ENCODE data around the gene NOC4L.
A peak's percentile ranks its signal among the peaks of the same experiment; 100 is the strongest.

Gene NOC4L

GRCh38 chr12:132156573-132157325 is 12.5 kb downstream of the NOC4L start:
- DNase-seq (ENCODE audit: low spot score): no peak

DNA sequence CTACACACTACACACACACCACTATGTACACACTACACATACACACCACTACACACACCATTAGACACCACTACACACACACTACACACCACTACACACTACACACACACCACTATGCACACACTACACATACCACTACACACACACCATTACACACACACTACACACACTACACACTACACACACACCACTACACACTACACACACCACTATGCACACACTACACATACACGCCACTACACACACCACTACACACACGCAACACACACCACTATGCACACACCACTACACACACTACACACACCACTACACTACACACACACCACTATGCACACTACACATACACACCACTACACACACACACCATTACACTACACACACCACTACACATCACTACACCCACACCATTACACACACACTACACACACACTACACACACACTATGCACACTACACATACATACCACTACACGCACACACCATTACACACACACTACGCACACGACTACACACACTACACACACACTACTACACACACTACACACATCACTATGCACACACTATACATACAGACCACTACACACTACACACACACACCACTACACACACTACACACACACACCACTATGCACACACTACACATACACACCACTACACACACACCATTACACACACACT is 13.6 kb downstream of the NOC4L start:
- no peak for DNase-seq (ENCODE audit: low spot score)

GRCh38 chr12:132158677-132159554 is 14.7 kb downstream of the NOC4L start:
- DNase-seq (ENCODE audit: low spot score): no peak

DNA sequence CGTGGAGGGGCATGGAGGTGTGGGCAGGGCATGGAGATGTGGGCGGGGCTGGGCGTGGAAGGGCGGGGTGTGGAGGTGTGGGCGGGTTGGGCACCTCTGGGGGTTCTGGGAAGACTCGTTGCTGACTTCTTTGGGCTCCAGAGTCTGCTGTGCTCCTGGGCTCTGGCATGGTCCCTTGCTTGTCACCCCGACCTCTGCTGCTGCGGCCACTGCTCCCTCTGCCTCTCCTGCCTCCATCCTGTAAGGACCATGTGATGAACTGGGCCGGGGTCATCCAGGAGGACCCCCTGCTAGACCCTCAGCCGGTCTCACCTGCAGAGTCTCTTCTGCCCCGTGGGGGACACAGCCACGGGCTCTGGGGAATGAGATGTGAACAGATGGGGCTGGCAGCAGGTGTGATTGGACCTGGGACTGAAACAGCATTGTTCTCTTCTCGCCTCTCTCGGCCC is 15.3 kb downstream of the NOC4L start:
- no peak for DNase-seq (ENCODE audit: low spot score)

- no peak for DNase-seq (ENCODE audit: low spot score)
Measured at GRCh38 chr12:132160016-132160415, 15.8 kb downstream of the NOC4L start.

DNA sequence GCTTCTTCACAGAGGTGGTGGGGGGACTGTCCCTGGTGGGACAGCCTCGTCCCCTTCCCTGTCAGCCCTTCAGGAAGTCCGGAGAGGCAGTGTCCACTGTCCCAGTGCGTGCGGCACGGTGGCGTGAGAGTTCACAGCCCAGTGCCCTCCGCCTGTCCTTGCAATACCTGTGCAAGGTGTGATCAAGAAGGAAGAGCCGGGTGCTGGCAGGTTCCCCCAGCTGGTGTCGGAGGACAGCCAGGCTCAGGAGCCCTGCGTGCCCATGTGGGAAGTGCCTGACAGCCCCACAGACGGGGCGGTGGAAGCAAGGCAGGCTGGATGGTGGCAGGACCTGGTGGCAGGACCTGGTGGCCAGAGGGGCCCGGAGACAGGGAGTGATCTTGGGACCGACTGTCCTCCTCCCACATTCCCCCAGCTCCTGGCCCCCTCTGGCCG is 16.4 kb downstream of the NOC4L start:
- no peak for DNase-seq (ENCODE audit: low spot score)

- DNase-seq (ENCODE audit: low spot score): no peak
Measured at GRCh38 chr12:132161036-132161781, 17.0 kb downstream of the NOC4L start.

GRCh38 chr12:132161796-132162507 is 17.7 kb downstream of the NOC4L start:
- DNase-seq (ENCODE audit: low spot score): no peak

DNA sequence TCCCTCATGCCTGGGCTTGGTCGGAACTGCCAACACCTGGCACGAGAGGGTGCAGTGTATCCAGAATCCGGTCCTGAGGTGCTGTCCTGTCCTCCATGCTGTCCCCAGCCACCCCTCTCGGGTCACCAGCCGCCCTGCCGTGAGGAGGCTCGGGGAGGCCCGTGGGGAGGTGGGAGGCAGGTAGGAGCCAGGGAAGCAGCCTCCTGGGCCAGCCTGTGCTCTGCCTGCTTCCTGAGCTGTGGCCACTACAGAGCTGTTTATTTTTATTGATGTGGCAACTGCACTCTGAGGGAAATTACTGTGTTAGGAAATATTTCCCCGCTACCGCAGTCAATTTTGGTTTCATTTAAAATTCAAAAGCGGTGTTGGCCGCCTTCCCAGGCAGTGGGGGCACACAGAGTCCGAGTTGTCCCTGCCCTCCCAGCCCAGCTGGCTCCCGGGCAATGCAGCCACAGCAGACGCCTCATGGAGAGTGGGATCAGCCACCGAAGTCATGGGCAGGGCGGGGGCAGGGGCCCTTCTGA is 18.3 kb downstream of the NOC4L start:
- peak; percentile 13 for DNase-seq (ENCODE audit: low spot score)

DNA sequence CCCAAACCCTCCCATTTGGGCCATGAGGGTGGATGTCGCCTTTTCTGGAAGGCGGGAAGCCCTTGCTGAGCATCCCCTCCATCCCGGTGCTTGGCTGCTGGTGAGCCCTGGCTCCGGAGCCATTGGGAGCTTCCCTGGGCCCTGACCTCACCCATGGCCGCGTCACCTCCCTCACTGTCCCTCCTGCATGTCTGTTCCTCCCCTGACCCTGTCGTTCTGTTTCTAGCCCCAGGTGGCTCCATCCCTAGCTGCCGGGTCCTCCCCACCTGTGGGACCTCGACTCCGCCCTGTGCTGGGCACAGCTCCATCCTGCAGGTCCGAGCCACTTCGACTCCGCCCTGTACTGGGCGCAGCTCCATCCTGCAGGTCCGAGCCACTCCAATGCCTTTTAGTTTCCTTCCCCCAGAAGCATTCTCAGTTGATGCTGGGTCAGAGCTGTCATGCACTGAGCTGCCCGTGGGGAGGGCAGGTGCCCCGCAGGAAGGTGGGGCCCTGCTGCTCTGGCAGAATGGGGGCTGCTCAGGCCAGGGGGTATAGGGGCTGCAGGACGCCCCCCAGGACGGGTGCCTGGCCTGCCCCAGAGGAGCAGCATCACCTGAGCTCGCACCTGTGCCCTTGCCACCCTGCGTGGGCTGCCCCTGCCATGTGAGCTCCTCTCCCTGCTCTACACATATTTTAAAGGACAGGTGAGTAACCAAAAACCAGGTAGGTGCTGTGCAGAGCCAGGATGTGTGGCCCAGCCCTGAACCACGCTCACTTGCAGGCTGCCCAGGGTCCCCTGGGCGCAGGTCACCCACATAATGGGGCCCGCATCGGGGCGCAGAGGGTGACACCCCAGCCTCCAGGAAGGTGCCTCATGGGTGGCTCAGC is 19.0 kb downstream of the NOC4L start:
- no peak for DNase-seq (ENCODE audit: low spot score)

DNA sequence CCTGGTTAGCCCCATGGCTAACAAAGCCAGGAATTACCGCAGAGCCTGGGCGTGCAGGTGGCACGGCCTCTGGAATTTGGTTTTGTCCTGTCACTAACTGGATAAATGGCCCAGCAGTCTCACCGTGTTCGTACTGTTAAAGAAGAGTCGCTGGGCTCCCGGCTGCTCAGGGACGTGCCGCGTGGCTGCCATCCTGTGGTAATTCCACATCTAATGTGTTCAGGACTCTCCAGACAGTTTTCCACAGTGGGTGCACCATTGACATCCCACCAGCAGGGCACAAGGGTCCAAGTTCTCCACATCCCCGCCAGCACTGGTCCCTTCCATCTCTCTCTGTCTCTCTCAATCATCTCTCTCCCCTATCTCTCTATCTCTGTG is 19.6 kb downstream of the NOC4L start:
- no peak for DNase-seq (ENCODE audit: low spot score)

- DNase-seq (ENCODE audit: low spot score): no peak
Measured at GRCh38 chr12:132164426-132164825, 20.2 kb downstream of the NOC4L start.

DNA sequence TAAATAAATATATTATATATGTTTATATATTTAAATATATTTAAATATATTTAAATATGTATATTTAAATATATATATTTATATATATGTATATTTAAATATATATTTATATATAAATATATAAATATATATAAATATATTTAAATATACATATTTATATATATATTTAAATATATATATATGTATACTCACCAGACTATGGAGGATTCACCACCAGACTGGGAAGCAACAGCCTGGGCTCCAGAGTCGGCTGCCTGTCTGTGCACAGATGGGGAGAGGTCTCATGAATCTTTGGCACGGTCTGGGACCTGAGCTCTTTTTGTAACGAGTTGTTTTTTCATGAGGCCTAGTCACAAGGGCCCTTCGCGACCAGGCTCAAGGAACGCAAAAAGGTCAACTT is 21.3 kb downstream of the NOC4L start:
- no peak for DNase-seq (ENCODE audit: low spot score)

DNA sequence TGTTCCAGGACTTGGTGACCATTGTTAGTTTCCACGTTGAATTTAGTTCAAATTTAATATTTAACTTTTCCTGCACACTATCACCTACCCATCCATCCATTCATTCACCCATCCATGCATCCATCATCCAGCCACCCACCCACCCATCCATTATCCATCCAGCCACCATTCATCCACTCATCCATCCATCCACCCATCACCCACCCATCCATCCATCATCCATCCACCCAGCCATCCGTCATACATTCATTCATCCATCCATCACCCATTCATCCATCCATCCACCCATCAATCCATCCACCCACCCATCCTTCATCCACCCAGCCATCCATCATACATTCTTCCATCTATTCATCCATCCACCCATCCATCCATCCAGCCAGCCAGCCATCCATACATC is 21.8 kb downstream of the NOC4L start:
- DNase-seq (ENCODE audit: low spot score): no peak

DNA sequence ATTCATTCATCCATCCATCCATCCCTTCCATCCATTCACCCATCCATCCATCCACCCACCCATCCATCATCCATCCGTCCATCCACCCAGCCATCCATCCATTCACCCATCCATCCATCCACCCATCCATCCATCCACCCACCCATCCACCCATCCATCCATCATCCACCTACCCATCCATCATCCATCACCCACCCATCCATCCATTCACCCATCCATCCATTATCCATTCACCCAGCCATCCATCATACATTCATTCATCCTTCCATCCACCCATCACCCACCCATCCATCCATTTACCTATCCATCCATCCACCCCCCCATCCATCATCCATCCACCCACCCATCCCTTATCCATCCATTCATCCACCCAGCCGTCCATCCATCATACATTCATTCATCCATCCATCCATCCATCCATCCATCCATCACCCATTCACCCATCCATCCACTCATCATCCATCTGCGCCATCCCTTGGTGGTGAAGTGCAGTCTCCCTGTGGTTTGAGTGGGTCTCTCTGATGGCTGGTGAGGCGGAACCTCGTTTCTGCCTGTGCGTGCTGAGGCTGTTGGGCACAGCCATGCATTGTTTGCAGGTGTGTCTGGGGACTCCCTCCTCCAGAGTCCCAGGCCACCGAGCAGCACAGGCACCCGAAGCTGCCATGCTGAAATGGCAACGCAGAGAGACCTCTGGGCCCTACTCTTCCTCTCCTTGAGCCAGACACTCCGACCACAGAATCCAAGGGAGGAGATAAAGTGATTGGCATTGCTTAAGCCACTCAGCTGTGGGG is 22.7 kb downstream of the NOC4L start:
- DNase-seq (ENCODE audit: low spot score): no peak

- DNase-seq (ENCODE audit: low spot score): no peak
Measured at GRCh38 chr12:132167611-132168310, 23.5 kb downstream of the NOC4L start.

GRCh38 chr12:132168311-132169031 is 24.2 kb downstream of the NOC4L start:
- no peak for DNase-seq (ENCODE audit: low spot score)

DNA sequence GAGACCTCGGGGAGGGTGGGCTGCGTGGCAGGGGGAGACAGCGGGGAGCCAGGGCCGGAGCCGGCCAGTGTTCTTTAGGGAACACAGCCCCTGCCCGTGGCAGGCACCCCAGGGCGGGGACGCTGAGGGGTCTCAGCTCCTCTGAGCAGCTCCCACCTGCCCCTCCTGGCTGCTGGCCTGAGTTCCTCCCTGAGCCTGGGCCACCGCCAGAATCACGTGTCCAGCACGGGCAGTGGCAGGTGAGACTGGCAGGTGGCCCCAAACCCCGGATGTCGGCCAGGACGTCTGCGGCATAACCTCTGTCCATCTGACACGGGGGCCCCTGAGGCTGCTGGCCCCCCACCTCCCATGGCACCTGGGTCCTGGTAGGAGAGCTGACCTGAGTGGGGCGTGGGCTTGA is 25.1 kb downstream of the NOC4L start:
- no peak for DNase-seq (ENCODE audit: low spot score)

All from COLO829 (cell line).